SK-N-SH treated with all-trans-retinoic acid at 6 μM for 48 hours (cell line): ENCODE data around the gene SUN3.

ENCODE experiments used
- ZFP30 ChIP-seq: fragments of 450-650 bp; formaldehyde crosslinking; IDR thresholded peaks from 2 replicates; pipeline ENCODE4 v1.5.0; 2022; ENCODE audit warnings: mild to moderate bottlenecking, moderate library complexity
- ZNF70 ChIP-seq: fragments of 450-650 bp; formaldehyde crosslinking; IDR thresholded peaks from 2 replicates; pipeline ENCODE4 v1.5.0; 2020; ENCODE audit warnings: mild to moderate bottlenecking, moderate library complexity

GRCh38 chr7:48017674-48018073, 11.2 kb downstream of the SUN3 start:
- TF ChIP-seq ZNF70 (no peak), ZFP30 (CRISPR knock-in tag) (no peak)
